ENCODE measurements around the gene SLC48A1. TPM values are rescaled to one million over a fixed set of nuclear protein-coding genes. Genes with fewer than 3 reads are reported as not detected.

SLC48A1 gene
- polyA plus RNA-seq, 1 of the 3 experiments (the other 2 are of a cell fraction), result 7.3 TPM

DNA sequence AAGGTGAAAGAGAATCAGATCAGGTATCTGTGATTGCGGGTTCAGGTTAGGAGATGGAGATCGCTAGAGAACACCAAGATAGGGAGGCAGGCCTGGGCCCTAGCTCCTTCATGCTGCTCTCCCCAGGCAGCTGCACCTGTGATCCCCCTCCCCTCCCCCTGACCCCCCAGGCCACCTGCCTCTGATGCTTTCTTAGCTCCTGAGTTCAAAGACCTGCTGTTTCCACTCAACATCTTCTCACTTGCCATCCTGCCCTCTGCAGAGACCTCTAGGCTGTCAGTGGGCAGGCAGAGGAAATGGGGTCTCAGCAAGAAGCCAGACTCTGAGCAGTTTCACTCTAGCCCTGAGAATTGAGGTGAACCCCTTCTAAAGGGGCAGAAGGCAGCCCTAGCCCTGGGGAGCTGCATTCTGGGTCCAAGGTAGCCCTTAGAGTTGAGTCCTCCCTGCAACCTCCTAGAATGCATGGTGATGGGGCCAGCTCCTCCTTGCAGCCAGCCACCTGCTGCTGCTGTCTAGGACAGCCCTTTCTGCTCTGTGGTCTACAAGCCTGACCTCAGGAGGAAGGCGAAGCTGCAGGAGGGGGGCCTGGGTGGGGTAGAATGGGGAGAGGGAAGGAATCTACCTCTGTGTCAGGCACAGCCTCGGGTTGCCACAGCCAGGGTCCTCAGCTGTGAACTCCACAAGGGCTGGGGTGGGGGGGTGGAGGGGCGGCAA, 6.4 kb upstream of the SLC48A1 start:
- Histone ChIP-seq H3K9me3 (no peaks in the 10 kb centered on the region), H3K27ac (ENCODE audit: low read depth in 2 of 2, low read length in 1 of 2) (no peak overlapping the region), H3K79me2 (ENCODE audit: insufficient read depth) (no peaks in the 10 kb centered on the region), H3K27me3 (ENCODE audit: insufficient read depth) (no peaks in the 10 kb centered on the region), H3K9me2 (no peaks in the 10 kb centered on the region), H2AFZ (ENCODE audit: low read depth) (no peak overlapping the region), H3K9ac (no peak overlapping the region), H3F3A (replicated peaks; ENCODE audit: insufficient read depth) (no peaks in the 10 kb centered on the region), H3K36me3 (replicated peaks in 1 of 2; ENCODE audit: control insufficient read depth in 1 of 2, insufficient read depth in 2 of 2, low read length in 1 of 2) (no peaks in the 10 kb centered on the region), H4K20me1 (ENCODE audit: insufficient read depth) (no peaks in the 10 kb centered on the region), H3K4me1 (ENCODE audit: control insufficient read depth in 1 of 2, insufficient read depth in 2 of 2, low read depth in 1 of 2, low read length in 1 of 2) (peaks cover 7 to 42% of the 10 kb centered on the region in 2 experiments; a peak in 2 of 4 replicates), H3K4me3 (ENCODE audit: low read depth in 2 of 2, low read length in 1 of 2) (no peak overlapping the region), H3K4me2 (no peak overlapping the region)
- WGBS (ENCODE audit: low lambda C conversion rate), result 78% methylated on average over 5 of the region's 5 CpGs
- DNase-seq, result no peak
- TF ChIP-seq, protein P1, sequence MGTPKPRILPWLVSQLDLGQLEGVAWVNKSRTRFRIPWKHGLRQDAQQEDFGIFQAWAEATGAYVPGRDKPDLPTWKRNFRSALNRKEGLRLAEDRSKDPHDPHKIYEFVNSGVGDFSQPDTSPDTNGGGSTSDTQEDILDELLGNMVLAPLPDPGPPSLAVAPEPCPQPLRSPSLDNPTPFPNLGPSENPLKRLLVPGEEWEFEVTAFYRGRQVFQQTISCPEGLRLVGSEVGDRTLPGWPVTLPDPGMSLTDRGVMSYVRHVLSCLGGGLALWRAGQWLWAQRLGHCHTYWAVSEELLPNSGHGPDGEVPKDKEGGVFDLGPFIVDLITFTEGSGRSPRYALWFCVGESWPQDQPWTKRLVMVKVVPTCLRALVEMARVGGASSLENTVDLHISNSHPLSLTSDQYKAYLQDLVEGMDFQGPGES (IDR thresholded peaks at IDR 0.05; ENCODE audit: low read depth, low read length), result no peak
- TF ChIP-seq SMC3 (IDR thresholded peaks at IDR 0.05; ENCODE audit: low read depth, low read length) (no peak), NRF1 (IDR thresholded peaks at IDR 0.05; ENCODE audit: low read depth, low read length) (no peak), EZH2phosphoT487 (IDR thresholded peaks at IDR 0.05; ENCODE audit: borderline replicate concordance, low read depth) (no peak), TAF1 (IDR thresholded peaks at IDR 0.05; ENCODE audit: borderline replicate concordance, low read depth, low read length) (no peak), NFIC (IDR thresholded peaks at IDR 0.05; ENCODE audit: borderline replicate concordance) (no peak), TEAD4 (IDR thresholded peaks at IDR 0.05; ENCODE audit: borderline replicate concordance, insufficient read depth) (no peak), RXRA (IDR thresholded peaks at IDR 0.05; ENCODE audit: borderline replicate concordance, low read depth) (no peak), GATA2 (CRISPR knock-in tag; IDR thresholded peaks at IDR 0.05) (no peak), EP300 (IDR thresholded peaks at IDR 0.05; ENCODE audit: borderline replicate concordance in 1 of 2, low read depth in 1 of 2, low read length in 1 of 2) (no peak), FOXM1 (IDR thresholded peaks at IDR 0.05; ENCODE audit: low read depth) (no peak), CHD2 (IDR thresholded peaks at IDR 0.05; ENCODE audit: low read length, partially characterized antibody) (no peak), JUND (IDR thresholded peaks at IDR 0.05) (no peak), FOSL2 (IDR thresholded peaks at IDR 0.05; ENCODE audit: borderline replicate concordance, low read depth) (no peak), GABPA (IDR thresholded peaks at IDR 0.05; ENCODE audit: low read depth) (no peak)
- TF ChIP-seq, protein P2, sequence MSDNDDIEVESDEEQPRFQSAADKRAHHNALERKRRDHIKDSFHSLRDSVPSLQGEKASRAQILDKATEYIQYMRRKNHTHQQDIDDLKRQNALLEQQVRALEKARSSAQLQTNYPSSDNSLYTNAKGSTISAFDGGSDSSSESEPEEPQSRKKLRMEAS (IDR thresholded peaks at IDR 0.05; ENCODE audit: low read depth), result no peak
- TF ChIP-seq, protein P3, sequence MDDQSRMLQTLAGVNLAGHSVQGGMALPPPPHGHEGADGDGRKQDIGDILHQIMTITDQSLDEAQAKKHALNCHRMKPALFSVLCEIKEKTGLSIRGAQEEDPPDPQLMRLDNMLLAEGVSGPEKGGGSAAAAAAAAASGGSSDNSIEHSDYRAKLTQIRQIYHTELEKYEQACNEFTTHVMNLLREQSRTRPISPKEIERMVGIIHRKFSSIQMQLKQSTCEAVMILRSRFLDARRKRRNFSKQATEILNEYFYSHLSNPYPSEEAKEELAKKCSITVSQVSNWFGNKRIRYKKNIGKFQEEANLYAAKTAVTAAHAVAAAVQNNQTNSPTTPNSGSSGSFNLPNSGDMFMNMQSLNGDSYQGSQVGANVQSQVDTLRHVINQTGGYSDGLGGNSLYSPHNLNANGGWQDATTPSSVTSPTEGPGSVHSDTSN (IDR thresholded peaks at IDR 0.05), result no peak
- TF ChIP-seq, protein P4, sequence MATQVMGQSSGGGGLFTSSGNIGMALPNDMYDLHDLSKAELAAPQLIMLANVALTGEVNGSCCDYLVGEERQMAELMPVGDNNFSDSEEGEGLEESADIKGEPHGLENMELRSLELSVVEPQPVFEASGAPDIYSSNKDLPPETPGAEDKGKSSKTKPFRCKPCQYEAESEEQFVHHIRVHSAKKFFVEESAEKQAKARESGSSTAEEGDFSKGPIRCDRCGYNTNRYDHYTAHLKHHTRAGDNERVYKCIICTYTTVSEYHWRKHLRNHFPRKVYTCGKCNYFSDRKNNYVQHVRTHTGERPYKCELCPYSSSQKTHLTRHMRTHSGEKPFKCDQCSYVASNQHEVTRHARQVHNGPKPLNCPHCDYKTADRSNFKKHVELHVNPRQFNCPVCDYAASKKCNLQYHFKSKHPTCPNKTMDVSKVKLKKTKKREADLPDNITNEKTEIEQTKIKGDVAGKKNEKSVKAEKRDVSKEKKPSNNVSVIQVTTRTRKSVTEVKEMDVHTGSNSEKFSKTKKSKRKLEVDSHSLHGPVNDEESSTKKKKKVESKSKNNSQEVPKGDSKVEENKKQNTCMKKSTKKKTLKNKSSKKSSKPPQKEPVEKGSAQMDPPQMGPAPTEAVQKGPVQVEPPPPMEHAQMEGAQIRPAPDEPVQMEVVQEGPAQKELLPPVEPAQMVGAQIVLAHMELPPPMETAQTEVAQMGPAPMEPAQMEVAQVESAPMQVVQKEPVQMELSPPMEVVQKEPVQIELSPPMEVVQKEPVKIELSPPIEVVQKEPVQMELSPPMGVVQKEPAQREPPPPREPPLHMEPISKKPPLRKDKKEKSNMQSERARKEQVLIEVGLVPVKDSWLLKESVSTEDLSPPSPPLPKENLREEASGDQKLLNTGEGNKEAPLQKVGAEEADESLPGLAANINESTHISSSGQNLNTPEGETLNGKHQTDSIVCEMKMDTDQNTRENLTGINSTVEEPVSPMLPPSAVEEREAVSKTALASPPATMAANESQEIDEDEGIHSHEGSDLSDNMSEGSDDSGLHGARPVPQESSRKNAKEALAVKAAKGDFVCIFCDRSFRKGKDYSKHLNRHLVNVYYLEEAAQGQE (IDR thresholded peaks at IDR 0.05; ENCODE audit: low read depth, low read length), result no peak
- TF ChIP-seq, protein P5, sequence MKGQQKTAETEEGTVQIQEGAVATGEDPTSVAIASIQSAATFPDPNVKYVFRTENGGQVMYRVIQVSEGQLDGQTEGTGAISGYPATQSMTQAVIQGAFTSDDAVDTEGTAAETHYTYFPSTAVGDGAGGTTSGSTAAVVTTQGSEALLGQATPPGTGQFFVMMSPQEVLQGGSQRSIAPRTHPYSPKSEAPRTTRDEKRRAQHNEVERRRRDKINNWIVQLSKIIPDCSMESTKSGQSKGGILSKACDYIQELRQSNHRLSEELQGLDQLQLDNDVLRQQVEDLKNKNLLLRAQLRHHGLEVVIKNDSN (IDR thresholded peaks at IDR 0.05; ENCODE audit: borderline replicate concordance, low read depth), result no peak
- POLR2A ChIA-PET, result interaction anchor here (1.5 kb wide), 1 partner anchor 30 kb away, joined by 5 read pairs; no protein-coding TSS in a partner anchor
- CTCF ChIA-PET, result interaction anchor here (1.0 to 22.9 kb wide), 10 partner anchors 11 to 115 kb away, joined by 3 to 1294 read pairs (median 10); partner anchors contain the start of genes ENDOU, RAPGEF3 and RPAP3

Measured in SK-N-SH (cell line).